ENCODE results near the gene ZNF451.

DNA sequence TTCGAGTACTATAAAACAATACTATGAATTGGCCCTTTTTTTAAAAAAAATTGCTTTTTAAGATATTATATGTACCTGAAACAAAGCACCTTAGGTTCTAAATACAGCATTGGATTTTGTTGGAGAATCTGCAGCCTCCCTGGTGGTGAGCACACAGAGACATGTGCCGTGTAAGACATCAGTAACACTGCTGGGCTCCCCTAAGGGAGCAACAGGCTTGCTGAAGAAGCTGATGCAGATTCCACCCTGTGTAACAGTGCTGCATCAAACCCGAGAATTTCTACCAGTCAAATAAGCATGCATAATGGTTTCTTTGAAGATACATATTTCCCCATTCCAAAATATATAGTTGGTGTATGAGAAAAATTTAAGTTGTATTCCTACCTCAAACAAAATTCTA is 26.1 kb upstream of the ZNF451 start:
- TF ChIP-seq, protein P1, sequence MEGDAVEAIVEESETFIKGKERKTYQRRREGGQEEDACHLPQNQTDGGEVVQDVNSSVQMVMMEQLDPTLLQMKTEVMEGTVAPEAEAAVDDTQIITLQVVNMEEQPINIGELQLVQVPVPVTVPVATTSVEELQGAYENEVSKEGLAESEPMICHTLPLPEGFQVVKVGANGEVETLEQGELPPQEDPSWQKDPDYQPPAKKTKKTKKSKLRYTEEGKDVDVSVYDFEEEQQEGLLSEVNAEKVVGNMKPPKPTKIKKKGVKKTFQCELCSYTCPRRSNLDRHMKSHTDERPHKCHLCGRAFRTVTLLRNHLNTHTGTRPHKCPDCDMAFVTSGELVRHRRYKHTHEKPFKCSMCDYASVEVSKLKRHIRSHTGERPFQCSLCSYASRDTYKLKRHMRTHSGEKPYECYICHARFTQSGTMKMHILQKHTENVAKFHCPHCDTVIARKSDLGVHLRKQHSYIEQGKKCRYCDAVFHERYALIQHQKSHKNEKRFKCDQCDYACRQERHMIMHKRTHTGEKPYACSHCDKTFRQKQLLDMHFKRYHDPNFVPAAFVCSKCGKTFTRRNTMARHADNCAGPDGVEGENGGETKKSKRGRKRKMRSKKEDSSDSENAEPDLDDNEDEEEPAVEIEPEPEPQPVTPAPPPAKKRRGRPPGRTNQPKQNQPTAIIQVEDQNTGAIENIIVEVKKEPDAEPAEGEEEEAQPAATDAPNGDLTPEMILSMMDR (IDR thresholded peaks at IDR 0.05): no peak
- no peak for TF ChIP-seq ZFX (IDR thresholded peaks at IDR 0.05; ENCODE audit: borderline replicate concordance)

Data from 22Rv1 (cell line).